Lower leg skin (tissue), 3 donors: ENCODE results near the gene LEF1.

Experiments
- CTCF ChIP-seq, 3 donors: fragments of 450-650 bp; IDR thresholded peaks; one replicate each; pipeline ENCODE4 v1.5.1; 2016; ENCODE audit warnings: antibody characterized with exemption in 3 of 3, mild to moderate bottlenecking in 3 of 3, moderate library complexity in 2 of 3
- POLR2A ChIP-seq, 2 donors: fragments of 450-650 bp; IDR thresholded peaks; one replicate each; pipeline ENCODE4 v1.6.1; 2016 to 2017; ENCODE audit warnings: antibody characterized with exemption in 2 of 2, mild to moderate bottlenecking in 1 of 2, moderate library complexity in 1 of 2

DNA sequence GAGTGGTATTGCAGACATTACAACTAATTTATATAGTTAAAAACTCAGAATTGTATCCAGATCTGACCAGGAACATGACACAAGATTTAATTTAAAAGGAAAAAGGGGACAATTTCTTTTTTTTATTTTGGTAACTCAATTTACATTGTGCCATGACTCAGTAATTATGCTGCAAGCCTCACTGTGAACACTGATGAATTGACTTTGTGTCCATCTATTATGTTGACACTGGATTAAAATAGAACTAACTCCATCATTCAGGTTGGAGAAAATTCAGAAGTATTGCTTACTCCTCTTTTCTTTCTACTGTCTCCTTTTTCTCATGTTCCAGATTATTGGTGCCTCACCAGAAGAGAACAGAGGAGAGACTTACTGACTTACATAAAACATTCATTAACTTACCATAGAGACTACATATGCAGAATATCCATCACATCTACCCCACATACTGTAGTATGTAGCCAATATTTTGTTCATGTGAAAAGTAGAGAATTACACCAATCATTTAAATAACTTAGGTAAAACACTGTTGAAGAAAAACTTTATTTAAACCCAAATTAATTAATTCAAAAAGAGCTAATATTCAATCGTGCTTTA lies 15.8 kb upstream of the LEF1 start:
- TF ChIP-seq CTCF (IDR thresholded peaks at IDR 0.05), result no peak
- no peak for TF ChIP-seq POLR2A (IDR thresholded peaks at IDR 0.05)
